HAP-1 (cell line): ENCODE data around the gene NDUFA1.
"Not testable (repeated sequence)": the region's sequence is repeated elsewhere in the genome, so short reads cannot be mapped to it uniquely, and the experiment has no call there.

Experiments
- DNase-seq, 2 experiments: peaks; one replicate each; pipeline ENCODE4 v3.0.0-alpha.2; 2016 to 2020; ENCODE audit warnings: low spot score in 2 of 2
- H3K27me3 ChIP-seq: fragments of 250-450 bp; sonication (Bioruptor Pico); 2 replicates; pipeline ENCODE4 v1.5.1; 2020; ENCODE audit warnings: low read depth, mild to moderate bottlenecking, moderate library complexity
- H3K36me3 ChIP-seq: fragments of 250-450 bp; sonication (Bioruptor Pico); replicated peaks from 2 replicates; pipeline ENCODE4 v1.5.1; 2020; ENCODE audit warnings: mild to moderate bottlenecking
- H3K4me1 ChIP-seq: fragments of 250-450 bp; sonication (Bioruptor Pico); 2 replicates; pipeline ENCODE4 v1.5.1; 2020; ENCODE audit warnings: mild to moderate bottlenecking
- H3K4me3 ChIP-seq: fragments of 250-450 bp; sonication (Bioruptor Pico); 2 replicates; pipeline ENCODE4 v1.5.1; 2020; ENCODE audit warnings: mild to moderate bottlenecking, moderate library complexity
- H3K9me3 ChIP-seq: fragments of 250-450 bp; sonication (Bioruptor Pico); 2 replicates; pipeline ENCODE4 v1.5.1; 2020; ENCODE audit warnings: mild to moderate bottlenecking, moderate library complexity
- in situ Hi-C: fragments of 300-500 bp; cut with MboI; formaldehyde crosslinking; loops from 3 replicates; pipeline ENCODE4 v1.14.3; 2020; ENCODE audit warnings: low sequenced_read_pairs, inconsistent platforms, mixed read lengths

The NDUFA1 gene

GRCh38 chrX:119885554-119886428 is 14.2 kb downstream of the NDUFA1 start:
- no peaks in the 10 kb centered on the region for H3K27me3 ChIP-seq
- H3K36me3 ChIP-seq = no peaks in the 10 kb centered on the region
- no peak for DNase-seq
- H3K4me1 ChIP-seq = peaks cover 3% of the 10 kb centered on the region; the same call in 1 of the 2 replicates
- no peak overlapping the region for H3K4me3 ChIP-seq
- H3K9me3 ChIP-seq = no peaks in the 10 kb centered on the region
- in situ Hi-C loops = no loop called here

GRCh38 chrX:119887721-119888425 is 16.2 kb downstream of the NDUFA1 start:
- in situ Hi-C loops = no loop called here
- DNase-seq = peak; percentile 60 to 91

GRCh38 chrX:119890626-119891025 is 19.0 kb downstream of the NDUFA1 start:
- H3K4me1 ChIP-seq = peaks cover 22% of the 10 kb centered on the region
- H3K4me3 ChIP-seq, DNase-seq, in situ Hi-C loops, H3K9me3 ChIP-seq, H3K27me3 ChIP-seq, H3K36me3 ChIP-seq: not testable (repeated sequence)

More at GRCh38 chrX:119887721-119888425, 16.2 kb downstream of the NDUFA1 start:
- peaks cover 10% of the 10 kb centered on the region for H3K4me1 ChIP-seq
- no peak overlapping the region for H3K4me3 ChIP-seq
- H3K9me3 ChIP-seq = no peaks in the 10 kb centered on the region
- no peaks in the 10 kb centered on the region for H3K36me3 ChIP-seq
- no peaks in the 10 kb centered on the region for H3K27me3 ChIP-seq

- H3K27me3 ChIP-seq, in situ Hi-C loops, H3K9me3 ChIP-seq, H3K36me3 ChIP-seq, DNase-seq, H3K4me3 ChIP-seq: not testable (repeated sequence)
- H3K4me1 ChIP-seq = peaks cover 22% of the 10 kb centered on the region
These were observed 20.5 kb downstream of the NDUFA1 start for GRCh38 chrX:119891961-119892692.

- Histone ChIP-seq H3K4me3 (no peak within 1 kb of the TSS), H3K27me3 (no peaks in the 10 kb centered on the region), H3K36me3 (no peaks in the 10 kb centered on the region), H3K9me3 (no peaks in the 10 kb centered on the region), H3K4me1 (peaks cover 19% of the 10 kb centered on the region)
- in situ Hi-C loops = no loop called here
- peak; percentile 14 to 23 for DNase-seq
These were observed 24.3 kb downstream of the NDUFA1 start, which contains the start of gene AKAP14 for GRCh38 chrX:119895843-119896326. AKAP14 (plus strand) TSS chrX:119895893; CDS start chrX:119903224, 7,331 bp downstream.

GRCh38 chrX:119899125-119899524 is 27.5 kb downstream of the NDUFA1 start:
- in situ Hi-C loops = no loop called here
- Histone ChIP-seq H3K36me3 (no peaks in the 10 kb centered on the region), H3K27me3 (no peaks in the 10 kb centered on the region), H3K9me3 (no peaks in the 10 kb centered on the region), H3K4me3 (no peak overlapping the region), H3K4me1 (peaks cover 5% of the 10 kb centered on the region)
- no peak for DNase-seq

GRCh38 chrX:119900976-119901375 is 29.3 kb downstream of the NDUFA1 start:
- Histone ChIP-seq H3K27me3 (no peaks in the 10 kb centered on the region), H3K4me1 (no peaks in the 10 kb centered on the region), H3K9me3 (no peaks in the 10 kb centered on the region), H3K4me3 (no peak overlapping the region), H3K36me3 (no peaks in the 10 kb centered on the region)
- in situ Hi-C loops = no loop called here
- DNase-seq = no peak

GRCh38 chrX:119916310-119916709 is 44.7 kb downstream of the NDUFA1 start:
- Histone ChIP-seq H3K4me1 (peaks cover 23% of the 10 kb centered on the region), H3K27me3 (no peaks in the 10 kb centered on the region), H3K9me3 (no peaks in the 10 kb centered on the region), H3K4me3 (no peak overlapping the region), H3K36me3 (no peaks in the 10 kb centered on the region)
- no peak for DNase-seq
- in situ Hi-C loops = no loop called here

GRCh38 chrX:119917877-119918276 is 46.2 kb downstream of the NDUFA1 start:
- no peaks in the 10 kb centered on the region for H3K9me3 ChIP-seq
- no peak for DNase-seq
- no peaks in the 10 kb centered on the region for H3K27me3 ChIP-seq
- in situ Hi-C loops = no loop called here
- H3K36me3 ChIP-seq = peaks cover under 1% of the 10 kb centered on the region; the same call in 1 of the 2 replicates
- H3K4me3 ChIP-seq = no peak overlapping the region
- peaks cover 27% of the 10 kb centered on the region for H3K4me1 ChIP-seq

GRCh38 chrX:119919835-119920585 is 48.4 kb downstream of the NDUFA1 start:
- Histone ChIP-seq H3K9me3 (no peaks in the 10 kb centered on the region), H3K4me1 (peaks cover 27% of the 10 kb centered on the region), H3K36me3 (peaks cover 19% of the 10 kb centered on the region), H3K4me3 (no peak overlapping the region), H3K27me3 (no peaks in the 10 kb centered on the region)
- in situ Hi-C loops = no loop called here
- peak; percentile 79 to 91 for DNase-seq

GRCh38 chrX:119922391-119922790 is 50.8 kb downstream of the NDUFA1 start:
- in situ Hi-C loops, DNase-seq, H3K4me3 ChIP-seq: not testable (repeated sequence)

More at GRCh38 chrX:119922391-119922790, 50.8 kb downstream of the NDUFA1 start:
- not testable (repeated sequence) for H3K27me3 ChIP-seq, H3K9me3 ChIP-seq
- Histone ChIP-seq H3K36me3 (peaks cover 27% of the 10 kb centered on the region), H3K4me1 (peaks cover 27% of the 10 kb centered on the region)
